AG10803 (cell line): ENCODE measurements around the gene NAA80.

Experiments
- DNase-seq: peaks from one replicate; pipeline ENCODE4 v3.0.0; 2010; ENCODE audit warnings: low read depth
- H3K4me3 ChIP-seq: 2 replicates; pipeline ENCODE4 v1.5.1; 2011; ENCODE audit warnings: mild to moderate bottlenecking, low read length, control low read depth
- TF ChIP-seq, protein P1 (sequence below): conservative IDR thresholded peaks from 2 replicates; pipeline ENCODE4 v1.5.1; 2011; ENCODE audit warnings: mild to moderate bottlenecking, low read length, control low read depth, inconsistent platforms

Gene NAA80

DNA sequence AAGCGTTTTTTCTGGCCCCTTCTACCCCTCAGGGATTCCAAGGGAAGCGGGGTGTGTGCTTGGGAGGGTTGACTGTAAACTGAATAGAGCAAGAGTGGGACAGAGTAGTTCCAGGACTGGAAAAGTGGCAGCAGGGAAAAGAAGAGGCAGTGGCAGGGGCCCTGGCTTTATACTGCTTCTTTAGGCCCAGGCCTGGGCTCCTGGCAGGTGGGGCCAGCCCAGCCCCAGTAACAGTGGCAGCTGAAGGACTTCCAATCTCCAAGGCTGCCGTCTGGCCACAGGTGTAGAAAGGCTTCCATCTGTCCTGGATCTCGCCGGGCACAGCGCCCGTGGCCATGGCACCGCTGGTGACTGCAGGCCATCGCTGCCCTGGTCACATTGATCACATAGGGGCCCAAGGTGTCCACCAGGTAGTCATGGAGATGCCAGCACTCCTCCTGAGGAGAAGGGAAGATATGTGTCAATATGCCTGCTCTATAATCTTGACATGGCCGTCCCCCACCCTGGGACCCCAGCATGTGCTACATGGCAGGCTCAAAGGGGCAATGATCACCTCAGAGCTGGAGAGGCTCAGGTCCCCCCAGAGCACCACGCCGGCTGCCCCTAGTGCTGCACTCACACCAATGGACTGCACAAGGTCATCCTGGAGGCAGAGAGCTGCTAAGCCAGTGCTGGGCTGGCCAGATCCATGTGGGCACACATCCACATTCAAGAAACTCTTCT lies 6.0 kb downstream of the NAA80 start:
- no peak overlapping the region for H3K4me3 ChIP-seq
- no peak for DNase-seq
- TF ChIP-seq, protein P1, sequence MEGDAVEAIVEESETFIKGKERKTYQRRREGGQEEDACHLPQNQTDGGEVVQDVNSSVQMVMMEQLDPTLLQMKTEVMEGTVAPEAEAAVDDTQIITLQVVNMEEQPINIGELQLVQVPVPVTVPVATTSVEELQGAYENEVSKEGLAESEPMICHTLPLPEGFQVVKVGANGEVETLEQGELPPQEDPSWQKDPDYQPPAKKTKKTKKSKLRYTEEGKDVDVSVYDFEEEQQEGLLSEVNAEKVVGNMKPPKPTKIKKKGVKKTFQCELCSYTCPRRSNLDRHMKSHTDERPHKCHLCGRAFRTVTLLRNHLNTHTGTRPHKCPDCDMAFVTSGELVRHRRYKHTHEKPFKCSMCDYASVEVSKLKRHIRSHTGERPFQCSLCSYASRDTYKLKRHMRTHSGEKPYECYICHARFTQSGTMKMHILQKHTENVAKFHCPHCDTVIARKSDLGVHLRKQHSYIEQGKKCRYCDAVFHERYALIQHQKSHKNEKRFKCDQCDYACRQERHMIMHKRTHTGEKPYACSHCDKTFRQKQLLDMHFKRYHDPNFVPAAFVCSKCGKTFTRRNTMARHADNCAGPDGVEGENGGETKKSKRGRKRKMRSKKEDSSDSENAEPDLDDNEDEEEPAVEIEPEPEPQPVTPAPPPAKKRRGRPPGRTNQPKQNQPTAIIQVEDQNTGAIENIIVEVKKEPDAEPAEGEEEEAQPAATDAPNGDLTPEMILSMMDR = no peak

DNA sequence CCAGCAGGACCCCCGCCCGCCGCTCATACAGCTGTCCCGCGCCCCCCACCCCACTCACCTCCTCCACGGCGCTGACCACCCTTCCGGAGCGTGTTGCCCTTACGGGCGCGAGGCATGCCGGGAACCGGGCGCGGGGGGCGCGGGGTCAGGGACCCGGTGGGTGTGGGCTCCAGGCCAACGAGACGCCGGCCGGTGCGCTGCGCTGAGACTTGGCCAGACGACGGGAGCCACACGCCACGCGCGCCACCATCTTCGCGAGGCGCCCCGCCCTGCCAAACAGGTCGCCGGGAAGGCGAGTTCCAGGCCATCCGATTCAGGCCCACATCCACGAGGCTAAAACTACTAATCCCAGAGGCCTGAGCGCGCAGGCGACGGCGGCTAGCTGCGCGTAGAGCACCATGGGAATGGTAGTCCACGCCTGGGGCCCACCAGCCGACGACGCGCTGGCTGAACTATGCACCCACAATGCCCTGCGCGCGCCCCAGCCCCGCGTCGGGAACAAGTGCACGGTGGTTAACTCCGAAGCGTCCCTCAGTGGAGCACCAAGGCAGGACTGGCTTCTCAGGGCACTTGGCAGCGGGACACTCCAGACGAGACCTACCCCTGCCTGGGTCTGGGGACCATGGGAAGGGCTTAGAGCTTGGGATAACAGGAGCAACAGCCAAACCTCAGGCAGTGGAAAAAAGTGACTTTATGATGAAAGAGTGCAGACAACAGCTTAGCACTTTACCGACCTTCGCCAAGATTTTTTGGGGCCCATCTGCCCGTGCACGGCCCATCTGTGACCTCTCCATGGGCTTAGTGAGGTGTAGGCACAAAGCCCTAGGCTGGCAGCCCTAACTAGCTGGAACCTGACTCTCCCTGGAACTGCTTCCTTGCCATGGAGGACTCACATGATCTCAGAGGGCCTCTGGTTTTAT lies 6.8 kb downstream of the NAA80 start, which contains the start of gene IFRD2:
Gene IFRD2 (minus strand): TSS at position 271 of the 920 bp plus-strand sequence. CDS start 155 bp downstream, at position 116.
- DNase-seq = peak; percentile 97
- TF ChIP-seq, protein P1 = peak; percentile 4; the same call in 1 of the 2 replicates
- peak within 1 kb of the TSS; percentile 91 for H3K4me3 ChIP-seq

DNA sequence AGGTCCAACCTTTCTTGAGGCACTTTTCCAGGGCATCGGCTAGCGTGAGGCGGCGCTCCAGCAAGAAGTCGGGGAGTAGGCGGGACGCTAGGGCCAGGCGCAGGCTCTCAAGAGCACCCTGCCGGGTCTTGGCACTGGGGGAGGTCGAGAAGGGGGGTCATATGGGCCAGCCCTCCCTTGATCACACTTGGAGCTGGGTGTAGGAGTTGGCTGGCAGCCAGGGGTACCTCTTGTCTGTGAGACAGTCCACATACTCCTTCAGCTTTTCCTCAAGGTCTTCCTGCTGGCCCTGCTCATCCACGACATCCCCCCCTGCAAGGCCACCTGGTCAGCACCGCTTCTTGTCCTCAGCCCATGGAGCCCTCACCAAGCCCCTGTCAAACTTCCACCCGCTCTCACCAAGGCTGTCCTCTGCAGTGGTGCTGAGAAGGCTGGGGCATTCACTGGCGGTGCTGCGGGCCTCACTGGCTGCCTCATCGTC lies 9.0 kb downstream of the NAA80 start:
- TF ChIP-seq, protein P1 = no peak
- no peak for DNase-seq
- no peak overlapping the region for H3K4me3 ChIP-seq

DNA sequence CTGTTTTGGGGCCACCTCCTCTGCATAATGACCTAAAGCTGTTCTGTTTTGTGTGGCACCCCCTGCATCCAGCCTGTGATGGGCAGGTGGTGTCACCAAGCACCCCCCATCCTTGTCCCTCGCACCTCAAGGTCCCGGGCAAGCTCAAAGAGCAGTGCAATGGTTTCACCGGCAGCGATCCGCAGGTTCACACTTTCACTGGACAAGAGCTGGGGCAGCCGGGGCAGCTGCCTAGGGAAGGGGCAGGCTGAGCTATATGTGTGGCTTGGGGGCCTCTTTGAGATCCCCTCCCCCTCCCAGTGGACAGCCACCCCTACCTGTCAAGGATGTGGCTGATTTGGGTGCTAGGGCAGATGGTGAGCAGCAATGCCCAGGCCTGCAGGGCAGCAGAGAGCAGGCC lies 10.1 kb downstream of the NAA80 start:
- no peak for DNase-seq
- TF ChIP-seq, protein P1 = no peak
- no peak overlapping the region for H3K4me3 ChIP-seq

DNA sequence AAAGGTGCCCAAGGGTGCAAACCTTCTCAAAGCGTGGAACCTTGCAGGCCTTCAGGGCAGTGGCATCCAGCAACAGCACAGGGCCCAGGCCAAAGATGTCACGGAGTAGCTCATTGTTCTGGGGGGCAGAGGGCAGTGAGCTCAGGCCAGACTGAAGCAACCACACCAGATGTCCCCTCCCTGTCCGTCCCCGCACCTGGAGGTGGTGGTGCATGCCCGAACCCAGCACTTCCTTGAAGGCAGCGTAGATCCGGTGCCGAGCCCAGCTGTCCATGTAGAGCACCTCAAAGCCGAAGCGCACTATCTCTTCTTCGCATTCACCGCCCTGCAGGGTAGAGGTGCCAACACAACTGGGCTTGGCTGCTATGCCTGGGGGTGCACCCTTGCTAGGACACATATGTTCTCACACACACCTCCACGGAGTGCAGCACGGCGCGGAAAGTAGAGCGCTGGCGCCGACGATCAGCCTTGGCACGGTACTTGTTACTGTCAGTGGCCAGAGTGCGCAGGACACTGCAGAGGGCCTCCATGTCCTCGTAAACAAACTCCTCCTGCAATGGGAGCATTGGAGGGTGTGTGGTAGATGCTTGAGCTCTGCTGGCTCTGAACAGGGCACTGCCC lies 10.7 kb downstream of the NAA80 start:
- TF ChIP-seq, protein P1 = no peak
- no peak for DNase-seq
- H3K4me3 ChIP-seq = no peak overlapping the region

DNA sequence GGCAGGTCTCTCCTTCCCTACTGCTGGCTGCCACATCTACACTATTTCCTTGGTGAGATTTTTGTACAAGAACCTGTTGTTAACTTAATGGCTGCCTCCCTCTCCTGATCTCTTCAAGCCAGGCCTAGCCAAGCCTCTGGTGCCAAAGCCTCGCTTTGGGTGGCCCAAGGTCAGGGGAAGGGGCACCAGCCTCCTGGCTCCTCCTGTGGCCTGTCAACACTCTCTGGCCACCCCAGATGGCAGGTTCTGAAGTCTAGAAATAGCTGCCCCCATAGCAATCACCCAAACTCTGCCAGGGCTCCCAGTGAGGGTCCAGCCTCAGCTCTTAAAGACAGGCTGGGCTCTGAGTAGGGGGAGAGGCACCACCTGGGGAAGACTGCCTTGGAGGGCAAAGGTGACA lies 11.9 kb downstream of the NAA80 start:
- no peak overlapping the region for H3K4me3 ChIP-seq
- DNase-seq = no peak
- TF ChIP-seq, protein P1 = no peak
